HG03064 (cell line): ENCODE data around the gene ABHD5.
"Not testable (repeated sequence)": the region's sequence is repeated elsewhere in the genome, so short reads cannot be mapped to it uniquely, and the experiment has no call there.

Experiments
- ATAC-seq: cut with Tn5 transposase; IDR thresholded peaks from one replicate; pipeline ENCODE4 v1.9.1; 2021; ENCODE audit warnings: low read depth; ENCODE audit not compliant: unreplicated experiment

The ABHD5 gene

GRCh38 chr3:43690400-43691119, at the start of gene ABHD5:
Gene ABHD5 (plus strand): TSS chr3:43690938. CDS start chr3:43690993, 55 bp downstream.
- ATAC-seq, result peak; percentile 88

- no peak for ATAC-seq
Observed at GRCh38 chr3:43641306-43642114, 49.2 kb upstream of the ABHD5 start.

DNA sequence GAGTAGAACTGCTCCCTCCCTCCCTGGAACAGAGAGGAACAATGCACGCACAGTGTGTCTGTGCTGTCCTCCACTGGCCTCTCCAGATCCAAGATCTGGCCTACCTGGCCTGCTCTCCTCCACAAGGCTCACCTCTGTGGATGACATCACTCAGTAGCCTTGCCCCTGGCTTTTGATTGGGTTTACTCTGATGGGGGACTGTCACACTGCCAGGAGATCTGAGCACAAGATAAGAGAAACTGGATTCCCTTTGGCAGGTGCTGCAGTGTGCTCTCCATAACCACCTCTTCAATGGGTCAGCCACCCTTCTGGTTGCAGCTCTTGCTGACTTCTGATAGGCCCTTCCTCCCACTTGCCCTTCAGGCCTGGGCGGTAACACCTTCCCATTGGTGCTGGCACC, 46.3 kb upstream of the ABHD5 start:
- ATAC-seq, result no peak

GRCh38 chr3:43647331-43648166, 43.2 kb upstream of the ABHD5 start:
- no peak for ATAC-seq

GRCh38 chr3:43648957-43649356, 41.8 kb upstream of the ABHD5 start:
- ATAC-seq, result no peak

DNA sequence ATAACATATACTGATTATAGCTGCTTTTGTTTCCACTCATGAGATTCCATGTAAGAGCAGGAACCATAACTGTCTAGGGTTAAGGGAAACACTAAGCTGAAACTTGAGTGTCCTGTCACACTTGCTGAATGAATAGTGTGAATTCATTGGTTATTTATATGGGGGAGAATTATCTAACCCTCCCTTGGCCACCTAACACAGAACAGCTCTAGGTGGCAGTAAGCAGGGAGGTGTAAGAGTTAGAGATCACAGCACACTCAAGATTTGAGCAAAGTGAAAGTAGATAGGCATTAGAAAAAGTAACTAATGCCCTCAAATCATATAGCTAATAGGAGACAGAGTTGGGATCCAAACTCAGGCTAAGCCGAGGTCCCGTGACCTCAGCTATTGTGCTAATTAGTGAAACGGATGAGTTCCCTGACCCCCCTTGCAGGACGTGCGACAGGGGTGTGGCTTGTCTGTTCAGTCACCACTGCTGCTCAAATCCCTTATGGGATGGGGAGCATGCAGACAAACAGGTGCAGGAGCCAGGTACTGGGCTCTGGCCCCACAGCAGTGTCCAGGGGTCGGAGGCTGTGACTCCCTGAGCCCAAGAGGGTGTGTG, 41.3 kb upstream of the ABHD5 start:
- ATAC-seq, result no peak

GRCh38 chr3:43650345-43650744, 40.4 kb upstream of the ABHD5 start:
- no peak for ATAC-seq

GRCh38 chr3:43656390-43656789, 34.3 kb upstream of the ABHD5 start:
- not testable (repeated sequence) for ATAC-seq

- ATAC-seq, result no peak
Observed at GRCh38 chr3:43659250-43659880, 31.4 kb upstream of the ABHD5 start.

DNA sequence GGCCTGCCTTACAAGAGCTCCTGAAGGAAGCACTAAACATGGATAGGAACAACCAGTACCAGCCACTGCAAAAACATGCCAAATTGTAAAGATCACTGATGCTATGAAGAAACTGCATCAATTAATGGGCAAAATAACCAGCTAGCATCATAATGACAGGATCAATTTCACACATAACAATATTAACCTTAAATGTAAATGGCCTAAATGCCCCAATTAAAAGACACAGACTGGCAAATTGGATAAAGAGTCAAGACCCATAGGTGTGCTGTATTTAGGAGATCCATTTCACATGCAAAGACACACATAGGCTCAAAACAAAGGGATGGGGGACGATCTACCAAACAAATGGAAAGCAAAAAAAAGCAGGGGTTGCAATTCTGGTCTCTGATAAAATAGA, 29.4 kb upstream of the ABHD5 start:
- ATAC-seq, result not testable (repeated sequence)

DNA sequence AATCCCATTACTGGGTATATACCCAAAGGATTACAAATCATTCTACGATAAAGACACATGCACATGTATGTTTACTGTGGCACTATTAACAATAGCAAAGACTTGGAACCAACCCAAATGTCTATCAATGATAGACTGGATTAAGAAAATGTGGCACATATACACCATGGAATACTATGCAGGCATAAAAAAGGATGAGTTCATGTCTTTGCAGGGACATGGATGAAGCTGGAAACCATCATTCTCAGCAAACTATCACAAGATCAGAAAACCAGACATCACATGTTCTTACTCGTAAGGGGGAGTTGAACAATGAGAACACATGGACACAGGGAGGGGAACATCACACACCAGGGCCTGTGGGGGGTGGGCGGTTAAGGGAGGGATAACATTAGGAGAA, 25.7 kb upstream of the ABHD5 start:
- not testable (repeated sequence) for ATAC-seq

- ATAC-seq, result no peak
Observed at GRCh38 chr3:43670635-43671522, 19.9 kb upstream of the ABHD5 start.

GRCh38 chr3:43674345-43675085, 16.2 kb upstream of the ABHD5 start:
- no peak for ATAC-seq

DNA sequence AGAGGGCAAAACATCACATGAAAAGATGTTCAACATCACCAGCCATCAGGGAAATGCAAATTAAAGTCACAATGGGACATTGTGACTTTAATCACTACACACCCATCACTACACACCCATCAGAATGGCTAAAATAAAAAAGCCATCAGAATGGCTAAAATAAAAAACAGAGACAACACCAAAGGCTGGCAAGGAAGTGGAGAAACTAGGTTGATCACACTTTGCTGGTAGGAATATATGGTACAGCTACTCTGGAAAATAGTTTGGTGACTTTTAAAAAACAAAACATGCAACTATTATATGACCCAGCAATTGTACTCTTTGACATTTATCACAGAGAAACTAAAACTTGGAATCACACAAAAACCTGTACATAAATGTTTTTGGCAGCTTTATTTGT, 15.1 kb upstream of the ABHD5 start:
- no peak for ATAC-seq

GRCh38 chr3:43676441-43676840, 14.3 kb upstream of the ABHD5 start:
- no peak for ATAC-seq

- not testable (repeated sequence) for ATAC-seq
Observed at GRCh38 chr3:43678375-43678774, 12.4 kb upstream of the ABHD5 start.

GRCh38 chr3:43678887-43679449, 11.8 kb upstream of the ABHD5 start:
- not testable (repeated sequence) for ATAC-seq

GRCh38 chr3:43680857-43681256, 9.9 kb upstream of the ABHD5 start:
- ATAC-seq, result not testable (repeated sequence)
